Measurements from ENCODE around the gene RIN1.
"Not testable (repeated sequence)": the region's sequence is repeated elsewhere in the genome, so short reads cannot be mapped to it uniquely, and the experiment has no call there.

RIN1 gene

DNA sequence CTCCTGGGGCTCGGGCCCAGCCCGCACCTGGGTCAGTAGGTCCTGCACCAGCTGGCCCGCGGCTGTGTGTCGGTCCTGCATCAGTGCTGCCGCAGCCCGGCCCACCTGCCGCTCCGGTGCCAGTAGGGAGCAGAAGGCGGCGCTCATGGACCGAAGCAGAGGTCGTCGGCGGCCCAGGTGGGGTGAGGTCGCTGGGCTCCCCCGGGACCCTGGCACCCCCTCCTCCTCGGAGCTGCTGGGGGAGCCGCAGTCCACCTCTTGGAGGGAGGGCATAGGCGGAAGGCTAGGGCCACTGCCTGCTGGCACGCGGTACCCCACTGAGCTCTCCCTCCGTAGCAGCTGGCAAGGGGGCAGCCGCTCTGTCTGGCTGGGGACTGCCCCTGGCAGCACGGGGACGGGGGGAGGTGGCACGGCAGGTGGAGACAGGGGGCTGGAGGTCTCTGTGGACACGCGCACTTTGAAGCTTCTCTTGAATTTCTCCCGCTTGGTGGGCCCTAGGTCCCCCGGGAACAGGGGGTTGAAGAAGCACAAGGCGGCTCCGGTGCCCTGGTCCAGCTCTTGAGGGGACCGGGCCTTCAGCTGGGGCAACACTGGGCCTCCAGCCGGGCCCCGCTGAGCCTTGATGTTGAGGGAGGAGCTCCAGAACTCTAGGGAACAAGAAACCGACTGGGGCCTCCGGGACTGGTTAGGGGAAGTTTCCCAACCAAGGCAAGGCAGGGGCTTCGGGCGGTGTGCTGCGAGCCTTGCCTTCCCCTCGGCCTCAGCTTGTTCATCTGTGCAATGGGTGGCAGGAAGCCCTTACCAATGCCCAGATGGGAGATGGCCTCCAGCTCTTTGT is 1.4 kb downstream of the RIN1 start:
- DNase-seq, result no peak

DNA sequence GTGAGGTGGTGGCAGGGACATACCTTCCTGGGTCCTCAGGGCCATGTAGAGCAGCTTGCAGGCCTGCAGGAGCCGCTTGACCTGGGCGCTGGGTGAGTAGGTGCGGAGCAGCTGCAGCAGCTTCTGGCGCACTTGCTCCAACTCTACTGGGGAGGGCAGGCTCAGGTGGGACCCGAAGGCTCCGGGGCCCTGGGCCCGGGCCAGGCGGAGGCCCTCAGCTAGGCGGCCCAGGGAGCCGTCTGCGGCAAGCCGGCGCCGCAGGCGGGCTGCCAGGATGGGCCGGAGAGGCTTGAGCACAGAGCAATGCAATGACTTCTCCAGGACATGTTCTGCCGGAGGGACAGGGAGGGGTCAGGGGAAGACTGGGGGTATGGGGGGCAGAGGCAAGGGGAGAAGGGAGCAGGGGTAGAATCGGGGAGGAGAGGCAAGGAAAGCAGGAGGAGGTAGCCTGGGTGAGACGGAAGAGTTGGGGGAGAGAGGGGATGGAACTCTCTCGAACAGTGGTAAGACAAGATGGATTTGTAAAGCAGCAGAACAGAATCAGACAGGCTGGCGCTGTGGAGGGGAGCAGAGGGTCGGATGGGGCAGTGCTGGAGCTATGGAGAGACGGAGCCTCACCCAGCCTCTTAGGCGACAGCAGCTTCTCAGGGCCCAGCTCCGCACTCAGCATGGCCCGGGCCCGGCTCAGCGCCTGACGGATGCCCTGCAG is 2.2 kb downstream of the RIN1 start:
- no peak for DNase-seq

DNA sequence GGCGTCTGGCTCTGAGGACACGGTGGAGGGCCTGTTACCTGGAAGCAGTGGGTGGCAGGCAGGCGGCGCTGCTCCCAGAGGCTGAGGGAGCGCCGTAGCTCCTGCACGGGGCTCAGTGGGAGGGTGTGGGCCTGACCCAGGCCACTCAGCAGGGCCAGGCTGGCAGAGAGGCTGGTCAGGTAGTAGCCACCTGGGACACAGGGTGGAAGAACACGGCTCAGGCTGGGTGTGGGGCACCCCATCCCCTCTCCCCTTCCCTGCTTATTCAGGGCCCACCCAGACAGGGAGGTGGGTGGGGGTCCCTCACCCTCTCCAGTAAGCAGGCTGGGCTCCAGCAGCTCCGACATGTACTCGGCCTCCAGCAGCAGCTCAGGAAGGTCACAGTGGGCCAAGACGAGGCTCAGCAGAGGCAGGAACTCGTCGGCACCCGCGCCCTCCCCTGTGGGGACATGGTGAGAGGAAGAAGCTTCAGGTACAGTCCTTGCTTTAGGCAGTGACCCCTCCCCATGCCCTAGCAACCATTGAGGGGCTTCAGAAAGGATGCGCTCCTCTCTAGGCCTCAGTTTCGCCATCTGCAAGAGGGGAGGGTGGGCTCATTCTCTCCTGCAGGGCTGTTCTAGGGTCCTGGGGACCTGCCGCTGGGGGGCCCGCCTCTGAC is 2.9 kb downstream of the RIN1 start:
- no peak for DNase-seq

DNA sequence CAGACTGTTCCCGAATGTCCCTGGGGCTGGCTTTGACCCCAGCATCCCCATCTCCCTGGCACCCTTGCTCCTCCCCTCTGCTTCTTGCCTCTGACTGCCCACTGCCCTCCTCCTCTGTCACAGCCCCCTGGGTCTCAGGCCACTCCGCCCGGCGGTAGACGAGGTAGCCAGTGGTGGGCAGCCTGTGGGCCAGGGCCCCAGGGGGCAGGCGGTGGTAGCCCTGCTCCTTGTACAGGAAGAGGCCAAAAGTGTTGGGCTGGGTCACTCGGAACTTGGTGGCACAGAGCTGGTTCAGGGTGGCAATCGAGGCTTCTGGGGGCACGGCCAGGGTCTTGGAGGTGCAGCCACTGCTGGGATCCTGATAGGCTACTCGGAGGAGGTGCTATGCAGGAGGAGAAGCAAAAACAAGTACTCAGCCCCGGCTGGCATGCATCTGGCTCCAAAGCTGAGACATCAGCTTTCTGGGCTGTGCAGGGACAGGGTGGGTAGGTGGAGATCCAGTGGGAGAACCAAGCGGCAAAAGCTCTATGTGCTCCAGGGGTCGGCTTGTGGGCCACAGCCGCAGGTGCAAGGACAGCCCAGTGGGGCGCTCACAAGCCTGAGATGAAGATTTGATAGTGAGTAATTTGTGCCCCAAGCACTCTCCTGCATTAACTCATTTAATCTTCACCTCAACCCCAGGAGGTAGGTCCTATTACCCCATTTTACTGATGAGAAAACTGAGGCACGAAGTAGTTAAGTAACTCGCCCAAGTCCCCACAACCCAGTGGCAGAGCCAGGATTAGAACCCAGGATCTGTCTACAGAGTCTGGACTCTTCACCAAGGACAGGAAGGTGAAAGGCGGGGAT is 3.6 kb downstream of the RIN1 start:
- no peak for DNase-seq

DNA sequence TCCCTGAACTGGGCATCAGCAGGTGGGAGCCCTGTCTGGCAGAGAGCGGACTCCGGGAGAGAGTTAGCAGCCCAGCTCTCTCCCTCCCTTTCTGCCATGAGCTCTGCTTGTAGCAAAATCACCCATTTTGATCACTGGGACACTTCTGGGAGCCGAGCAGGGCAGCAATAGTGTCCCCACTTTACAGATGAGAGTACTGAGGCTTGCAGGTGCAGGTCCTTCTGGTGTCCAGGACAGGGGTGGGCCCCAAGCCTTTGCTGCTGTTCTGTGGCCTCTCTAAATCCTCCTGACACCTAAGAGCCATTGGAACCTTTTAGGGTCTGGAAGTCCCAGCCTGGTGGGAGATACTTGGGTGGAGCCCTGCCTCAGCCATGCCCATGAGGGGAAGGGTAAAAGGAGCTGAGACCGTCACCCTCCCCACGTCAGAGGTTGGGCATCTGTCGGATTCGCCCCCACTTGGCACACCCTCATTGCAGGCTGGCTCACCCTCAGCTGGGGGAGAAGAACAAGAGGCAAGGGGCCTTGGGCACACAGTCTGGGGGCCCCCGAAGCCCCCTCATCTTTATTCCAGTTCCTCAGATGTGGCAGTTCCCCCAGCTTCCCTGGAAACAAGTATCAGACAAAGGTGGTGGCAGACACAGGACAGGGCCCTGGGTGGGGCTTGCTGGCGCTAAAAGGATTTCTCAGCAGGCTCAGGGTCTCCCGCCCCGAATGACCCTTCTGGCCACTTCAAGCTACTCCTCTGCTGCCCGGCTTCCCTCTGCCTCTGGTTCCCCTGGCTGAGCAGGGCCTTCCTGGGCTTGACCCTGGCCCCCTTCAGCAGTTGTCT is 4.5 kb downstream of the RIN1 start:
- no peak for DNase-seq

DNA sequence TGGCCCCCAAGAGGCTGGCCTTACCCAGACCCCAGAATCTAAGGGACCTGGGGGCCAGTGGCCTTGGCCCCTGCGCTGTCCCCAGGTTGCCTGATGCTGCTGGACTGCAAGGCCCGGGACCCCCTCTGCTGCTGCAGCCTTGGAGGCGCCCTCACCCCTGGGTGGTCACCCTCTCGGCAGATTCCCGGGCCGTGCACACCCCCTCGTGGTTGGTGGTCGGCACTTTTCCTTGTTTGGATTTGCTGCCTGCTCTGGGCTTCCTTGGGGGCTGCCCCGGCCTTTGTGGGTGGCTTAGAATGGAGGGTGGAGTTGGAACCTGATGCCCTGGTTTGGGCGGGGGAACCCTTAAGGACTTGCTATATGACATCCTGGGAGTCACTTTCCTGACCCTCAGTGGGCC is 5.3 kb downstream of the RIN1 start:
- DNase-seq, result no peak

DNA sequence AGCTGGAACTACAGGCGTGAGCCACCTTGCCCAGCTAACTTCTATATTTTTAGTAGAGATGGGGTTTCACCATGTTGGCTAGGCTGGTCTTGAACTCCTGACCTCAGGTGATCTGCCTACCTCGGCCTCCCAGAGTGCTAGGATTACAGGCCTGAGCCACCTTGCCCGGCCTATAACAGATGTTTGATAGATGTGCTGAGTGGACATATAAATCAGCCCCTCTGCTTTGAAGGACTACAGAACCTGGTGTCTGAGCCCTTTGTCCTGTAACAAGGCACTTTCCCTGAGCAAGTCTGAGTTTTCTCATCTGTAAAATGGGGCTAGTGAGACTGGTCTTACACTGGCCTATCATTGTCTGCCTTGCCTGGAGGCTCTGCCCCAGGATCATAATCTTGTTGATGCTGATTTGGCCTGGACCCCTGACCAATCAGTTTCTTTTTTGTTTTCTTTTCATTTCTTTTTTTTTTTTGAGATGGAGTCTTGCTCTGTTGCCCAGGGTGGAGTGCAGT is 7.0 kb downstream of the RIN1 start:
- DNase-seq, result no peak

DNA sequence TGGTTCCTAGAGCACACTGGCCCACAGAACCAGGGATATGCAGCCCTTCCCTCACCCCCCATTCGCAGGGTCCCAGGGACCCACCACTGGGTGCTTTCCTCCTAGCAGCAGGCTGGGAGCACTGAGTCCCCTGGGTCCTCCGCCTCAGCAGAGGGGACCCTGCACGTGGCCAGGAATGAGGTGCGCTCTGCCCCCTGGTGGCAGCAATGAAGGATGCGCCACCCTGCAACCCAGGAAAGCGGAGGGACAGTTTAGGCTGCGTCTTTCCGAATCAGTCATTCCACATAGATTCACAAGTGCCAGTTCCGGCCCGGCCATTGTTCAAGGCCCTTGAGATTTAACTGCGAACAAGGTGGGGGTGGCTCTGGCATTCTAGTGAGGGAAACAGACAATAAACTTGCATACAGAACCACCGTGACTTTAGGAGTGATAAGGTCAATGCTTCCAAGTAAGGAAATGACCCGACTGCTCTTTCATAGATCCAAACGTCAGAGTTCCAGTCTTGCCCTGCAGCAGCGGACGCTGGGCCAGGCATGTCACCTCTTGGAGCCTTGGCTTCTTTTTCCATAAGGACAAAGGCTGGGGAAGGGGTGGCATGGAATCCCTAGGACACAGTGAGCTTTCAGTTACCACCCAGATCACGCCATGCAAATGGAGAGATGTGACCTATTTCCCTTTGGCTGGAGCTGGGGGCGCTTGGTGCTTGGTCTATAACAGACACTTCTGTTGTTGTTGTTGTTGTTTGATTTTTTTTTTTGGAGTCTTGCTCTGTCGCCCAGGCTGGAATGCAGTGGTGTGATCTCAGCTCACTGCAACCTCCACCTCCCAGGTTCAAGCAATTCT is 7.7 kb downstream of the RIN1 start:
- peak; percentile 79 for DNase-seq

DNA sequence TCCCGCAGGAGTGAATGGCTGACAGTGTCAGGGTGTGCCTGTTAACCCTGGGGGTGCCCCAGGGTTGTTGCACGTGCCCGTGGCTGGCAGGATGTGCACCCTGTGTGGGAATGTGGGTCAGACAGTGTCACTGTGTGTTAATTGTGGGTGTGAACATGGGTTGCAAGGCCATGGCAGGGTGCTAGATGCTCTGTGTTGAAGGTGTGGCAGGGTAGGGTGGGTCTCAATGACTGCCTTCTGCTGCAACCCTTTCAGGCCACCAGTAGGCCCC is 8.3 kb downstream of the RIN1 start:
- DNase-seq, result no peak

DNA sequence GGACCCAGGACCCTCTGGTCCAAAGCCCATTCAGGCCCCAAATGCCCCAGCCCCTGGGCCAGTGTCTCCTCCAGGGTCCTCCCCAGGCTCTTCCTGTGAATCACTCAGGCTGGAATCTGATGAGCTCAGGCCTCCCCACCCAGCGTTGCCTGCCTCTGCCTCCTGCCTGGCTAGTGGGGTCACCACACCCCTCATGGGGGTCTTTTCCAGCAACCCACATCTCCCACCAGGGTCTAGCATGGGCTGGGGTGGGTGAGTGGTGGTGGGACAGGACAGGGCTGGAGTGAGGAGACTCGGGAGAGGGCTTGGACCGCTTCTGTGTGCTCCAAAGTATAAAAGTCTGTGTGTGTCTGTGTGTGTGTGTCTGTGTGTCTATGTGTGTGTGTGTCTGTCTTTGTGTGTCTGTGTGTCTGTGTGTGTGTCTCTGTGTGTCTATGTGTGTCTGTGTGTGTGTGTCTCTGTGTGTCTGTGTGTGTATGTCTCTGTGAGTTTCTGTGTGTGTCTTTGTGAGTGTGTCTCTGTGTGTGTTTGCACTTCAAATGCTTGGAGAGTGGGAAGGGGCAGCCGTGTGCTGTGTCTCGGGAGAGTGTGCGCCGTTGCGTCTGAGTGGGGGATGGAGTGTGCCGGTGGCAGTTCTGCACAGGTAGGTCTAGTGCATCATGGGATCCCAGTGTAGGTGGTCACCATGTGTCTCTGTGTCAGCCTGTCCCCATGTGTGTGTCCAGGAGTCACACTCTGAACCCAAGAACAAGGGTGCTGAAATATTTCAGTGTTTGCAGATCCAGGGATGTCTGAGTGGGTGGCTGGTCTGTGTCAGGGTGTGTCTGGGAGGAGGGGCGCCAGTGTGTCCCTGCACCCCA is 8.8 kb downstream of the RIN1 start:
- no peak for DNase-seq

DNA sequence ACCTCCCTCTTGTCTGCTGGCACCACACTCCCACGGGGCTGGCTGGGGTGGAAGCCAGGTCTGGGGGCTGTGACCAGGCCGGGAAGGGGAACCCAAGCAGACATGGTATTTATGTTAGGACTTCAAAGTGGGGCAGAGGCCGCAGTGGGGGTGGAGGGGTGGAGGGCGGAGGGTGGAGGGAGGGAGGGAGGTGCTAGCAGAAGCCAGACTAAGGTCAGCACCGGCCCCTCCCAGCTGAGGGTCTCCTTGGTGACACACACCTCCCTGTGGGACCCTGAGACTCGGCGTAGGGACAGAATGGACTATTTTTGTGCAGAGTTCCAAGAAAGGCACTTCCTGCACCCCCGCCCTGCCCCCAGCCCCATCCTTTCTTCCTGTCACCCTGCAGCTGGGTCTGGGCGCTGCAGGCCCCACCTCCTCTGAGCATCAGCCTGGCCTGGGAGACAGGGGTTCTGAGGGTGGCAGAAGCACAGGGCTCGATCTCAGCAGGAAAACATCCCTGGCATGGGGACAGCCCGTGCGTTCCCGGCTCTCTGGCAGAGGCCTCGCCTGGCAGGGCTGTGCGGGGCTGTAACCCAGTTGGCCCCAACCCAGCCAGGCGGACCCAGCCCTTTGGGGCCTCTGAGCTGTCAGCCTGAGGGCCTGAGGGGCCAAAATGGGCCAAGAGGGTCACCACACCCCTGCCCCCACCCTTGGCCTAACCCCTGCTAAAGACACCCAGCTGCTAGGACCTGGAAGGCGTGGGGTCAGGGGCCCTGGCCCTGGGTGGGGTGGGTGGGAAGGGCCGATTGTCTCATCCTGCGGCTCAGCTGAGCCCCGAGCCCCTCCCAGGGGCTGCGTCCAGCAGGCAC is 9.7 kb downstream of the RIN1 start:
- DNase-seq, result no peak

DNA sequence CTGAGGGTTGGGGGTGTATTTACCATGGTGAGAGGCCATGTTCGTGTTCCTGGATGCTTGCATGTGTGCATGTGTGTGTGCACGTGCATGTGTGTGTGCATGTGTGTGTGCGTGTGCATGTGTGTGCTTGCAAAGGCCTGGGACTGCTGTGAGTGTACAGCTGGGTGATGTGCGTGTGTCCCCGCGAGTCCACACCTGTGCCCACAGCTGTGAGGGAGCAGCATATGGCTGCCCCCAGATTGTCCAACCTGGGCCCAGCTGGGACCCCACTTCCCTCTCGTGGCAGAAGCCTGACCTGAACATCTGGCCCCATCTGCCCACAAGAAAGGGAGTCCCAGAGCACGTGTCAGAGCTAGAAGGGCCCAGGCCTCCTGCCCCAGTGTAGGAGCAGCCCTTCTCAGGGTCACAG is 11.0 kb downstream of the RIN1 start:
- no peak for DNase-seq

DNA sequence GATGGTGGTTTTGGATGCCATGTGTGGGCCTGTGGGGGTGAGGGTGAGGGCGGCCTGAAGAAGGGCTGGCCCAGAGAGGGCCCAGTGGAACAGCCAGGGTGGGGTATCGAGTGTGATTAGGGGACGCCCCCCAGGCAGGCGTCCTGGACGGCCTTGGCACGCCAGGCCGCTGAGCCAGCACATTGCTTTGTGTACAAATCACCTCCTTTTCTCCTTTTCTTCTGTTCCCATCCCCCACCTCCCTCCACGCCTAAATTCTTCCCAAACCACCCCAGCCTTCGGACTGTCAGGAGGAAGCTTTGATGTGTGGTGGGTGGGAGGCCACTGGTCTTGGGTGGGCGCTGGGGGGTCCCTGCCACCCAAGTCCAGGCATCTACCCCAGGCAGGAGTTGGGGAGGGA is 11.6 kb downstream of the RIN1 start:
- DNase-seq, result no peak

DNA sequence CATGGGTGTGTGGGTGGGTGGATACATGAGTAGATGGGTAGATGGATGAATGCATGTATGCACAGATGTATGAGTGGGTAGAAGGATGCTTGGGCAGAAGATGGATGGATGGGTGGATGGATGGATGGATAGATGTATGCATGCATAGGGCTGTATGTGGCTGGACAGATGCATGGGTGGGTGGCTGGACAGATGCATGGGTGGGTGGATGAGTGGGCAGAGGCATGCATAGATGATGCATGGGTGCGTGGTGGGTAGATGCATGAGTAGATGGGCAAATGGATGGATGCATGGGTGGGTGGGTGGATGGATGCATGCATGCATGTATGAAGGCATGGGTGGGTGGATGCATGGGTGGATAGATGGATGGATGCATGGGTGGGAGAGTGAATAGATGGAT is 12.6 kb downstream of the RIN1 start:
- no peak for DNase-seq

DNA sequence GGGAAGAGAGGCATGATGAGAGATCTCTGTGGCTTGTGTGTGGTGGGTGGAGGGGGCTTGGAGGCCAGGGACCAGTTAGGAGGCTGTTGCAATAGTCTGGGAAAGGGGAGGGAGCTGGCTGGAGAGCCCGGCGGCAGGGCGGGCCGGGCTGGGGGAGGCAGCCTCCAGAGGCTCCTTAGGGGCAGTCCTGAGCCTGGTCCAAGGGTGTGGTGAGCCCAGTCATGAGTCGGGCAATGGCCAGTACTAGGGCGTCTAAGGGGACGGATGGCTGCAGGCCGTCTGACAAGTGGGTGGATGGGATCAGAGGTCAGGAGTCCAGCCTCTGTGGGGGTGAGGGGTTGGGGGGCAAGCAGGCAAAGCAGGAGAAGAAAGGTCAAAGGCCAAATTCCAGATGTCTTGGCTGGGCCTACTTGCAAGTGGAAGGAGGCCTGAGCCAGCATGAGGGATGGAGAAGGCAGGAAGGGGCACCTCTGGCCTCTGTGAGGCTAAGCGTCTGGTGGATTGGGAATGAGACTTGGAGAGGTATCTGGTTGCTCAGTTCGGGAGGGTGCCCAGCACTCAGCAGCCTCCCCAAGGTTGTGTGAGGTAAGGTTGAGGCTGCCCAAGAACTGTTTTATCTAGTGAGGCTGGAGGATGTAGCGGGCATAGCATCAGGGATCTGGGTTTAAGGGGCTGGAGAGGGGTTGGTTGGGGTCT is 13.4 kb downstream of the RIN1 start:
- no peak for DNase-seq

DNA sequence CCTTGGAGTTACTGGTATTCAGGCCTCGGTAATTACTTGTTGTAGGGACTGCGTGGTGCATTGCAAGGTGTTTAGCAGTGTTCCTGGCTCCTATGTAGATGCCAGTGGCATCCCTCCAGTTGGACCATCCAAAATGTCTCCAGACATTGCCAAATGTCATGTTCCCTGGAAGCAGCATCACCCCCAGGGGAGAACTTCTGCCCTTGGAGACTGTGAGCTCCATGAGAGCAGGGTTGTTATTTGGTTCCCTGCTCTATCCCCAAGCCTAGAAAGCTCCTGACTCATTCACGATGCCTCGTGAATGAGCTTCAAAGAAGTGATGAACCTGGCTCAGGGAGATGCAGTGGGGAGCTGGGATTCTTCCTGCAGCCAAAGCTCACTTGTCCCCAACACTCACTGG is 14.6 kb downstream of the RIN1 start:
- DNase-seq, result no peak

DNA sequence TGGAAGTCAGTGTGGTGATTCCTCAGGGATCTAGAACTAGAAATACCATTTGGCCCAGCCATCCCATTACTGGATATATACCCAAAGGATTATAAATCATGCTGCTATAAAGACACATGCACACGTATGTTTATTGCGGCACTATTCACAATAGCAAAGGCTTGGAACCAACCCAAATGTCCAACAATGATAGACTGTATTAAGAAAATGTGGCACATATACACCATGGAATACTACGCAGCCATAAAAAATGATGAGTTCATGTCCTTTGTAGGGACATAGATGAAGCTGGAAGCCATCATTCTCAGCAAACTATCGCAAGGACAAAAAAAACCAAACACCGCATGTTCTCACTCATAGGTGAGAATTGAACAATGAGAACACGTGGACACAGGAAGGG is 15.5 kb downstream of the RIN1 start:
- DNase-seq, result not testable (repeated sequence)

DNA sequence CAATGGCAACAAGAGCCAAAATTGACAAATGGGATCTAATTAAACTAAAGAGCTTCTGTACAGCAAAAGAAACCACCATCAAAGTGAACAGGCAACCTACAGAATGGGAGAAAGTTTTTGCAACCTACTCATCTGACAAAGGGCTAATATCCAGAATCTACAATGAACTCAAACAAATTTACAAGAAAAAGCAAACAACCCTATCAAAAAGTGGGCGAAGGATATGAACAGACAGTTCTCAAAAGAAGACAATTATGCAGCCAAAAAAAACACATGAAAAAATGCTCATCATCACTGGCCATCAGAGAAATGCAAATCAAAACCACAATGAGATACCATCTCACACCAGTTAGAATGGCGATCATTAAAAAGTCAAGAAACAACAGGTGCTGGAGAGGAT is 15.9 kb downstream of the RIN1 start:
- DNase-seq, result not testable (repeated sequence)

DNA sequence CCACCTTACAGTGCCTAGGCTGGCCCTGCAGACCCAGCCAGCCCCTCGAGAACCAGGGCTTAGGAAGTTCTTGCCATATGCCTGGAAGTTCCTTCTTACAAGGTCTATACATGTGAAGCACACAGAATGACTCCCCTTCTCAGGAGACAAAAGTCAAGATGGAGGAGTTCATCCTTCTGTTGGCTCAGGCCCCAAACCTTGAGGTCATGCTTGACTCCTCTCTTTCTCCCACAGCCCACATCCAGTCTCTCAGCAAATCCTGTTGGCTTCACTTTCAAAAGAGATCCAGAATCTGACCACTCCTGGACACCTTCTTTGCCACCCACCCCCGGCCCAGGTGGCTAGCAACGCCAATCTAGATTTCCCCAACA is 17.6 kb downstream of the RIN1 start:
- DNase-seq, result no peak
